ENCODE data around the gene SERPINE2.

SERPINE2 gene

GRCh38 chr2:223936862-223937326 is 102.2 kb downstream of the SERPINE2 start:
- DNase-seq: no peak

GRCh38 chr2:223935459-223936125 is 103.5 kb downstream of the SERPINE2 start:
- DNase-seq: no peak

- no peak for DNase-seq
Observed at GRCh38 chr2:223934870-223935269, 104.2 kb downstream of the SERPINE2 start.

- no peak for DNase-seq
Observed at GRCh38 chr2:223932816-223933800, 106.0 kb downstream of the SERPINE2 start.

GRCh38 chr2:223930103-223930976 is 108.7 kb downstream of the SERPINE2 start:
- no peak for DNase-seq

- DNase-seq: no peak
Observed at GRCh38 chr2:223929571-223930102, 109.4 kb downstream of the SERPINE2 start.

- DNase-seq: no peak
Observed at GRCh38 chr2:223928113-223929006, 110.7 kb downstream of the SERPINE2 start.

- DNase-seq: no peak
Observed at GRCh38 chr2:223925106-223925505, 114.0 kb downstream of the SERPINE2 start.

All from NCI-H345 (cell line).